SH-SY5Y (cell line): ENCODE results near the gene EEA1.

Experiments used
- GATA2 ChIP-seq: IDR thresholded peaks from 2 replicates; pipeline ENCODE4 v1.6.1; 2011; ENCODE audit warnings: mild to moderate bottlenecking, low read depth, low read length
- GATA3 ChIP-seq: IDR thresholded peaks from 2 replicates; pipeline ENCODE4 v1.6.1; 2011; ENCODE audit warnings: low read depth, mild to moderate bottlenecking, low read length, moderate library complexity

Gene EEA1

GRCh38 chr12:92740411-92740810, 188.7 kb downstream of the EEA1 start:
- no peak for TF ChIP-seq GATA2

DNA sequence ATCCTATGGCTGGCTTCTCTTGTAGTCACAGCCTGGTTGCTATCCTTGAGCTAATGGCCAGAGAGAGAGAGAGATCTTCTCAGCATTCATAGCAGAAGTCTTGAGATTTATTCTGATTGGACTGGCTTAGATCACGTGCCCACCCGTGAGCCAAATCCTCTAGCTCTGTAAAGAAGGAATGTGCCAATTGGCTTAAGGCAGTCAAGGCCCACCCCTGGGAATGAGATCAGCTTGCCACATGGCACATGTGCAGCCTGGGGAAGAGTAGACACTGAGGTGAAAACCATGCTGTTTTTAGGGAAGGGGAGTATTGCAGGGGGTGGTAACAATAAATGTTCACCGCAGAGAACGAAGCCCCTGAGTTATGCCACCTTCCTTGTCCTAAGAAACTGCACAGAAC, 190.0 kb downstream of the EEA1 start:
- TF ChIP-seq GATA3 (no peak), GATA2 (no peak)

GRCh38 chr12:92737855-92738850, 190.9 kb downstream of the EEA1 start:
- no peak for TF ChIP-seq GATA3
- no peak for TF ChIP-seq GATA2

GRCh38 chr12:92736605-92737004, 192.5 kb downstream of the EEA1 start:
- no peak for TF ChIP-seq GATA2
- TF ChIP-seq GATA3 = no peak

DNA sequence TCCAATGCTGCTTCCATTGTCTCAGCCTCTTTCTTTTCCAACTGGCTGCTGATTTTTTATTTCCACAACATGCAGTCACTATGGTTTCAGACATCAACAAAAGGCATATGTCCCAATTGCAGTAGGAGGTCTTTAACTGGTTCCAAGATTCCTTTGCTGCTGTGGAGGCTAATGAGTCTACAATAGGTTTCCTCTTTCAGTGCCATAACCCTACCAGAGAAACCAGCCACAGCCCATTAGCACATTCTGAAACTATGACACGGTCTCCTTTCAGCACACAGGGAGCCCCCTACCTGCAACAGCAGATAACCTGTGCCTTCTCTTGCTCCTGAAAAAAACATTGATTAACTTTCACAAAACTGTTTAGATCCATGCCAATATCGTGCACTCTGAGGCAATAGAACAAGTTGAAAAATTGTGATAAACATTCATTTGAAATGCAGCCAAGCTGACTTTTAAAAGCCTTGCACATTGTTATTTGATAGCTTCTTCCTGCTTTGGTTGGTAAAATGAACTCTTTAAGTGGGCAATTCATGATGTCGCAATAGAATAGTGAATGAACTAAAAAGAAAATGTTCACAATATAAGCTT, 193.9 kb downstream of the EEA1 start:
- TF ChIP-seq GATA2 (no peak), GATA3 (no peak)

- TF ChIP-seq GATA2 (no peak), GATA3 (no peak)
Measured at GRCh38 chr12:92733661-92734060, 195.4 kb downstream of the EEA1 start.

DNA sequence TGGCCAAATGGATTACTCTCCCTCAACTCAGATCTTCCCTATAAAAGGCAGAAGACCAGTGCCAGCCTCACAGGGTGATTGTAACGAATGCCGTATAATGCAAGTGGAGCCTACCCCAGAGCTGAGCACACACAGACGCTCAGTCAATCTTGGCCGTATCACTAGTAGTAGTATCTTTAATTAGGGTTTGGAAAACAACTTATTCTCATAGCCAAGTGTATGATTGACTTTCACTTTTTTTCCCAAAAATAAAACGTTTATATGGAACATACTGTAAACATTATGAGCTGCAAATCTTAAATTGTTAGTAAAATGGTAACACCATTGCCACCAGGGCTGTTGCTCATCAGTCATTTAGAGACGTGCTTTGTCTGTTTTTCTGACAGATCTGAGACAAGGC, 195.9 kb downstream of the EEA1 start:
- TF ChIP-seq GATA3 (no peak), GATA2 (no peak)

GRCh38 chr12:92732716-92733115, 196.4 kb downstream of the EEA1 start:
- TF ChIP-seq GATA2 (no peak), GATA3 (no peak)

DNA sequence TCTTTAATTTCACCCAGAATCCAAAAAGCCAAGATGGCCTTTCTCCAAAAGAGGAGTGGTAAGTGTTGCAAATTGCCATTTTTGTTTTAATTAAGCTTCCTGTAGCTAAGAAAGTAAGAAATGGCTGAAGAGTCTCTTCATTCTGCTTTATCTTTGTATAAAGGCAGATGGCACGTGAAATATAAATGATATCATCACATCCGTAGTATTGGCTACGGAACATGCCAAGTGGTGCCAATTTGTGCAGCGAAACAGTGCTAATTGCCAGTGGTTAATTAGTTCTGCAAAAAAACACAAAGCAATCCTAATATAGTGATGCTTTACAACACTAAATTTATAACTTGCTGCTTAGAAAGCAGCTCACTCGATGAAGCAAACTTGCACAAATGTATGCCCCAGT, 196.9 kb downstream of the EEA1 start:
- TF ChIP-seq GATA3 (no peak), GATA2 (no peak)

- TF ChIP-seq GATA3 (no peak), GATA2 (no peak)
Measured at GRCh38 chr12:92730758-92731157, 198.3 kb downstream of the EEA1 start.

GRCh38 chr12:92729773-92730305, 199.3 kb downstream of the EEA1 start:
- TF ChIP-seq GATA3 (no peak), GATA2 (no peak)

- TF ChIP-seq GATA2 (no peak), GATA3 (no peak)
Measured at GRCh38 chr12:92726850-92727249, 202.2 kb downstream of the EEA1 start.

DNA sequence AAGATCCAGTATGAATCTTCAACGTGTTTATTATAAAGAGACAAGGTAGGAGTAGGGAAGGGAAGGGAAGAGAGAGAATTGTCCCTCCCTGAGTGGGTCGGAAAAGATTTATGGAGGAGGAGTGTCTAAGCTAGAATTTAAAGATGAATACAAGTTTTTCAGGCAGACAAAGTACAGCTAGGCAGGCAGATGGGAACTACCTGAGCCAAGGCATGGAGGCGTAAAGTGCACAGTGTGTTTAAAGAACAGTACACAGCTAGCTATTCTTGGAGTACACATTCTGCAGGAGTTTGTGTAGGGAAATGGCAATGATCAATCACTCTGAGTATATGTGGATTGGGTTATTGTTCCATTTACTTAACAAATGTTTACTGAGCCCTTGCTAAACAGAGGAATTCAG, 206.2 kb downstream of the EEA1 start:
- TF ChIP-seq GATA2 = no peak
- TF ChIP-seq GATA3 = no peak

- TF ChIP-seq GATA2 (no peak), GATA3 (no peak)
Measured at GRCh38 chr12:92721656-92722055, 207.4 kb downstream of the EEA1 start.

DNA sequence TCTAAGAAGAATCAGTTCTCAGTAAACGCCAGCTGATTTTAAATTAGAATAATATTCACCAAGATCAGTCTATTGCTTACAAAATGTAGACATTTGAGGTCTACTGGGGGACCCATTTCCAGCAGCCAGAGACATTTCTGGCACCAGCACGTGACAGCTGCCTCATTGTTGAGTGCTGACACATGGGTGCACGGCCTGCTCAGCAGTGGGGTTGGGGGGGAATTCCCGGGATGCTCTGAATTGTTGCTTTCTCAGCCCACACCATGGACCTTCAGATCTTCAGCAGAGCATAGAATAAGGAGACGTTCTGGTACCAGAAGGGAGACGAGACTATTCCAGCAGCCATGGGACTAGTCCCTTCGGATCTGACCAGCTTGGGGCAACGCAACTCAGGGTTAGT, 208.0 kb downstream of the EEA1 start:
- TF ChIP-seq GATA3 (no peak), GATA2 (no peak)
